GM21576 (cell line): ENCODE results near the gene PACS1.
"Not testable (repeated sequence)": the region's sequence is repeated elsewhere in the genome, so short reads cannot be mapped to it uniquely, and the experiment has no call there.

Experiments used
- ATAC-seq: cut with Tn5 transposase; IDR thresholded peaks from one replicate; pipeline ENCODE4 v1.9.1; 2021; ENCODE audit warnings: mild to moderate bottlenecking, moderate library complexity; ENCODE audit not compliant: unreplicated experiment

PACS1 gene

DNA sequence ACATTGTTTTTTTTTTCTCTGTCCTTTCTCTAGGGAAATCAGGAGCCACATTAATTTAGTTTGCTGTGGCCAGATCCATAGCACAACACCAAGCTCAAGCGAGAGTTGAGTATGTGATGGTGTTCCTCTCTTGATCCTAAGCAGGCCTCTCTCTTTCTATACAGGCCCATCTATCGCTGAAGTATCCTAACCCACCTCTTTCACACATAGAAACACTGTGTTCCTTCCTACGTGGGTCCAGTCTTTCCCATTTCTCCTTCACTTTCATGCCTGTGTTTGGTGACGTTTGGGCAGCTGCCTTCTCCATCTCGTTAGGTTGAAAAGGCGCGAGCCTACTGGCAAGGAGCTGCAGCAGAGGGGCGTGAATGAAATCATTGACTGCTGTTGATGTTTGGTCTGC, 2.4 kb downstream of the PACS1 start:
- no peak for ATAC-seq

DNA sequence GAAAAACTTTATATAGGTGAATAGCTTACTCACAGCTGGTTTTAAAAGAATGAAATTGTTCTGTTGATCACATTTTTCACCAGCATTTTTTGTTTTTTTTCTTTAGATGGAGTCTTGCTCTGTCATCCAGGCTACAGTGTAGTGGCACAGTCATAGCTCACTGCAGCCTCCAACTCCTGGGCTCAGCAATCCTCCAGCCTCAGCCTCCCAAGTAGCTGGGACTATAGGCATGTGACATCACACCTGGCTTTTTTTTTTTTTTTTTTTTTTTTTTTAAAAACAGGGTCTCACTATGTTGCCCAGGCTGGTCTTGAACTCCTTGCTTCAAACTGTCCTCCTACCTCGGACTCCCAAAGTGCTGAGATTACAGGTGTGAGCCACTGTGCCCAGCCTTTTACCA, 3.6 kb downstream of the PACS1 start:
- ATAC-seq: no peak

DNA sequence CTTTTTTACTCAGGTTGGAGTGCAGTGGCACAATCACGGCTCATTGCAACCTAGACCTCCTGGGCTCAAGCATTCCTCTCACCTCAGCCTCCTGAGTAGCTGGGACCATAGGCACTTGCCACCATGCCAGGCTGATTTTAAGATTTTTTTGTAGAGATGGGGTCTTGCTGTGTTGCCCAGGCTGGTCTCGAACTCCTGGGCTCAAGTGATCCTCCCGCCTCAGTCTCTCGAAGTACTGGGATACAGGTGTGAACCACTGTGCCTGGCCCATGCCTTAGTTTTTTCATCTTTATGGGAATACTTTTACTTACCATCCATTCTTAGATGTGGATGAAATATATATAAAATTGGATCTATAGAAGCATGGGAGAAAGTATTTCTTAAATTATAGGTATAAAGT, 5.2 kb downstream of the PACS1 start:
- no peak for ATAC-seq

DNA sequence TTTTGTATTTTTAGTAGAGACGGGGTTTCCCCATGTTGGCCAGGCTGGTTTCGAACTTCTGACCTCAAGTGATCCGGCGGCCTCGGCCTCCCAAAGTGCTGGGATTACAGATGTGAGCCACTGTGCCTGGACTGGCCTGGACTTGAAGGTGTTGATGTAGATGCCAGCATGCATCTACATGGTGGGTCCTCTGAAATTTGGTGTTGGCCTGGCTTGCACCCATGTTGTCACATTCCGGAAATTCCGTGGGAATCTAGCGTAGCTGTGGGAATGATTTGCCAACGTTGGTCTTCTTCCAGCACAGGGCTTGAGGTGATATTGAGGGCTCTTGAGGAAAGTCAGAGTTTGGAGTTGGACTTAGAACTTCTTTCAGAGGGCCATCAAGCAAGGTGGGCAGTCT, 6.5 kb downstream of the PACS1 start:
- ATAC-seq: no peak

DNA sequence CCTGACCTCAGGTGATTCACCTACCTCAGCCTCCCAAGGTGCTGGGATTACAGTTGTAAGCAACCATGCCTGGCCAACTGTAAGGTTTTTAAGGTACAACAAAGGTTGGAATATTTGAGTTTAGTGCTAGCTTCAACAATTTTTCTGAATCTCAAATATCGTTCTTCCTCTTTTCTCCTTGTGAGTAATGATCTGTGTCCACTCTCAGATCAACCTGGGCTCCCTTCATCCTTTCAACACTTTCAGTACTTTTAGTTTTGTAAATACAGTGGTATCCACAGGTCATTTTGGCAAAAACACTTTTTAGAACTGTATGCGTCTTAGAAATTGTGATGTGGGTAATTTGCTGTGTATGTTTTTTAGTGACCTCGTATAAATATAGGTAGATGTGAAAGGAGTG, 7.9 kb downstream of the PACS1 start:
- ATAC-seq: no peak

DNA sequence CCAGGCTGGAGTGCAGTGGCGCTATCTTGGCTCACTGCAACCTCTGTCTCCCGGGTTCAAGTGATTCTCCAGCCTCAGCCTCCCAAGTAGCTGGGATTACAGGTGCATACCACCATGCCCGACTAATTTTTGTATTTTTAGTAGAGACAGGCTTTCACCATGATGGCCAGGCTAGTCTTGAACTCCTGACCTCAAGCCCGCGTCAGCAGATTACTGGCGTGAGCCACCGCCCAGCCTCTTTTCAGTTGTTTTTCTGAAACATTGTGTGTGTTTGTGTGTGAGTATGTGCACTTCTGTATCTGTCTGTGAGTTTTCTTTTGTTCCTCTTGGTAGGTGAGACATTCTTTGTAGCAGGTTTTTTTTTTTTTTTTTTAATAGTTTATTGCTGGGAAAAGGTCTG, 8.9 kb downstream of the PACS1 start:
- not testable (repeated sequence) for ATAC-seq

DNA sequence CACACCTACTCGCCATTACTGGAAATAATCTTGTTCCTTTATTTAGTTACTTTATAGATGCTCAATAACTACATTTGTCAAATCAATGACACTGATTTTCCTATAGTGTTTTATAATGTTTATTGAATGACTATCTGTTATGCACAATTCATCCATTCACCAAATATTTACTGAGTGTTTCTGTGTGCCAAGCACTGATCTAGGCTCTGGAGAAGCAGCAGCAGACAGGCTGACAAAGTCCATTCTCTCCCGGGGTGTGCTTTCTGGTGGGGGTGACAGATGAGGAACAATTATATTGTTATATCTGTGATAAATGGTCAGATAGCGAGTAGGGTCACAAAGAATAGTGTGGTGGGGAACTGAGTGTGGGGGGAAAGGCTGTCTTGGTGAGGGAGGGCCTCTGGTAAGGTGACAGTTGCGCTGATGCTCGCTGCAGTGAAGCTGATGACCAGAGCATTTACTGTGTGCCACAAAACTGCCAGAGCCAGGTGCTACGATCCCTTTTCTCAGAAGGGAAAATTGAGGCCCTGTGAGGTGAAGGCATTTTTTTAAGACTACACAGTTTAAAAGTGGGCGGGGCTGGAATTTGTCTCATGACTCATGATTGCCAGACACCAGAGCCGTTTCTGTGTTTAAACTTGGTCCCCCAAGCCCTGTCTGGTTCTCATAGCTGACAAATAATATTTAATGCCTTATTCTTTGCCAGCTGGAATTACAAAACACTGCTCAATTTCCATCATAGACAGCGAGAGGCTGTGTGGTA, 10.2 kb downstream of the PACS1 start:
- no peak for ATAC-seq

DNA sequence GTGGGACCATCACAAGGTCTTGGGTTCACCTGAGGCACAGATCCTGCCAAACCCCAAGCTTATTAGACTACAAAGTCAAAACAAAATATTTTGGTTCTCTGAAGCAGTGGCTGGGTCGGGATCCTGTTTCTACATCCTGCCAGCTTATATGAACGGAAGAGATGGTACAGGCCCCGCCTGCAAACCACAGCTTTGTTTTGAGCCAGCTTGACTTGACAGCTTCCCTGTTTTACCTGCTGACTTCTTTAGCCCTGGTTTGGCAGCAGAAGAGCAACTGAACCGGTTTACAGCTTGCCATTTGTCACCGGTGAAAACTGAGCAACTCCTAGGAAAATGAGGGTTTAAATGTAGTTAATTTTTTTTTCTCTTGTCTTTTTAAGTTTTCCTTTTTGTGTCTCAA, 11.4 kb downstream of the PACS1 start:
- peak; percentile 66 for ATAC-seq

DNA sequence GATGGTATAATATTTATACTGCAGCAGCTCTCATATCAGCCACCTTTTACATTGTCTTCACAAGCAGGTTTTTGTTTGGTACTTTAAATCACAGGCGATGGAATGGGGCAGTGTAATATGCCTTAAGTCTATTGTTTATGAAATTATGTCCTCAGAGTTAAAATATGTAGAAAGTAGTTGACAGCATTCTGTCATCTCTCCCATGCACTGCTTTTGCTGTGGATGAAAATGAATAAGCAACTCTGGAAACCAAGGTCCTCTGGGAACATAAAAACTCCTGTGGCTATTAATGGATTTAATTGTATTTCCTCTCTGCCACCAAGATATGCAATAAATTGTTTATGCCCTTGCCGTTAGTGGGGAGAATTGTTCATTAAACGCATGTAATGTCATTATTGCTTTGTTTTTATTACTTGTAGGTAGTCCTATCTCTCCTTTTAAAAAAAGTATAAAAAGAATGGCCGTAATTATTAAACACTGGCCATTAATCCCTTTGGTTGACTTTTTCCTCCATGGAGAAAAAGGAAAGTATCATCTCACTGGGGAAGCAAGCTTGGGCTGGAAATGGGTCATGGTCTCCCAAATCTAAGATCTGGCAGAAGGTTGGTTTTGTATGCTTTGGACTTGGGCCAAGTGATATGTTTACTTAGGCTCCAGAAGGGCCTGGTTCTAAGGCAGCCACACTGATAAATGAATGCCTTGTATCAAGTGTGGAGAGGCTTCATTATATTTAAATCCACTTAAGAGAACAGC, 13.1 kb downstream of the PACS1 start:
- ATAC-seq: no peak

DNA sequence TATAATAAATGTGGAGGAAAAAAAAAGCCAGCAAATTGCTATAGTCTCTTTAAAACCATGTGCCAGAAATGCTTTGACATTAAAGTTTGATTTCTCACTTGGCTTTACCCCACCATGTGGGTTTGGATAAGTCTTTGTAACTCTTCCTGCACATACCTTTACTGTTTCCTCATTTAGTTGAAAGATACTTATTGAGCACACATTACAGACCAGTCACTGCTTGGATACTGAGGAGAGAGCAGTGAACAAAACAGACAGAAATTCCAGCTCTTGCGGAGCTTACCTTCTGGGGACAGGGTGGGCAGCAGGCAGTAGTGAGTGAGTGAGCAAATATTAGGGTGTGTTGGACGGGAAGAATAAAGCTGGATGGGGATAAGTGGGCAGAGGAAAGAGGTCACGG, 13.7 kb downstream of the PACS1 start:
- ATAC-seq: no peak

DNA sequence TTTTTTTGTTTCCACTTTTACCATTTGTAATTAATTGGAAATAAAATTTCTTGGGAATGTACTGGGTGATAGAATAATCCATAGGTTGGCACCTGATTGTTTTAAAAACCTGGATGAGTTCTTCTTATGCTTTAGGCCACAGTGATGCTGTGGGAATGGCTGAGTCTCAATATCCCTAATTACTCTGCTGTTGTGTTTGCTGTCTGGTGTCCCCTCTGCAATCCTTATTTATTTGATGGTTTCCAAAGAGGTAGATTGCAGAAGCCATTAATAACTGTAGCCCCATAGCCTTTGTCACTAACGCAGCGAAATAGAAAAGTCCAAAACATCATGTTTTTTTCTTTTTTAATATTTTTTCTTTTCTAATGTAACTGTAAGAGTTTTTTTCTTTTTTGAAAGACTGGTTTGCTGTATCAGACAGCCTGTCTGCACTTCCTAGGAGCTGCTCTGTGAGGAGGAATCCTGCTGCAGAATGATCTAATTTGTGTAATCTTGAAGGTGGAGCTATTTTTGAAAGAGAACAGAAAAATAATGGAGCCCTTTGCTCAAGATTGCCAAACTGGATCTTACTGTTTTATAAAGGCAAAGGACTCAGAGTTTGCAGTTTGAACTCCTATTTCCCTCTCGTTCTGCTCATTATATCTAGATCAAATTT, 14.9 kb downstream of the PACS1 start:
- no peak for ATAC-seq

DNA sequence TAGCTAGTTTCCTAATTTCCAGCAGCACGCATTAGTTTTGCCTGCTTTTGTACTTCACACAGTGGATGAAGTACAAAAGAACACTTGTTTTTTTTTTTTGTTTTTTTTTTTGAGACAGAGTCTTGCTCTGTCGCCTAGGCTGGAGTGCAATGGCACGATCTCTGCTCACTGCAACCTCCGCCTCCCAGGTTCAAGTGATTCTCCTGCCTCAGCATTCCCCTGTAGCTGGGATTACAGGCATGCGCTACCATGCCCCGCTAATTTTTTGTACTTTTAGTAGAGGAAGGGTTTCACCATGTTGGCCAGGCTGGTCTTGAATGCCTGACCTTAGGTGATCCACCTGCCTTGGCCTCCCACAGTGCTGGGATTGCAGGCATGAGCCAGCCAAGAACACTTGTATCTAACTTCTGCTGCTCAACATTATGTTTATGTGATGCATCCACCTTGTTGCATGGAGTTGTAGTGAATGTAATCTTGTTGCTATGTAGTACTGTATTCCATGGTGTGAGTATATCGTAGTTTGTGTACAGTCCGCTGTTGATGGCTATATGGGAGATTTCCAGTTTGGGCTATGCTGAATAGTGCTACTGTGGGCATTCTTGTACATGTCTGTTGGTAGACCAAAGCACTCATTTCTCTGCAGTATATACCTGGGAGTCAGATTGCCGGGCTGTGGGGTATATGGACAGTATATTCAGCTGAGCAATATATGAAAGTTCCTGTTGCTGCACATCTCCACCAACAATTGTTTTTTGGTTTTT, 17.3 kb downstream of the PACS1 start:
- no peak for ATAC-seq

DNA sequence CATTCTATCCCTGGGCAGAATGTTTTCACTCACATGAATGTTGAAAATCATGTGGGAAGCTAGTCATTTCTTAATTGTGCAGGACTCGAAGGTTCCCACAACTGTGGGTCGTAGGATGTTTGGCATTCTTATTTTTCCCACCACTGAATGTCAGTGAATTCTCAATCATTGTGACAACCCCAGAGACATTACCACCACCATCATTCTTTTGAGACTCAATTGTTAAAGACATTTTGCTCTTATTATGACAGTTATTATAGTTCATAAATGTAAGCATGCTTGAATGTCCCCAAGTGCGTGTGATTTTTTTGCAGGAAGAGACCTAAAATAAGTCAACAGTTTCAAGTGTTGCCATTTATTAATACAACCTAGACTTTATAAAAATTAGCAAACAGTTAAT, 19.0 kb downstream of the PACS1 start:
- no peak for ATAC-seq

DNA sequence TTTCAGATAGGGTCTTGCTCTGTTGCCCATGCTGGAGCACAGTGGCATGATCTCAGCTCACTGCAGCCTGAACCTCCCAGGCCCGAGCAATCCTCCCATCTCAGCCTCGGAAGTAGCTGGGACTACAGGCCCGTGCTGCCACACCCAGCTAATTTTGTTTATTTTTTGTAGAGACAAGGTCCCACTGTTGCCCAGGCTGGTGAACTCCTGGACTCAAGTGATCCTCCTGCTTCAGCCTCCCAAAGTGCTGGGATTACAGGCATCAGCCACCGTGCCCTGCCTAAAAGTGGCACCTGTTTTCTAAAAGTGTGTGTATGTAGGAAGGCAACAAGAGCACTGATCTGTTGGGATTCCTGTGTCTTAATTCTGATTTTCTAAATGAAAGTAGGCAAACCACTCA, 20.2 kb downstream of the PACS1 start:
- no peak for ATAC-seq

DNA sequence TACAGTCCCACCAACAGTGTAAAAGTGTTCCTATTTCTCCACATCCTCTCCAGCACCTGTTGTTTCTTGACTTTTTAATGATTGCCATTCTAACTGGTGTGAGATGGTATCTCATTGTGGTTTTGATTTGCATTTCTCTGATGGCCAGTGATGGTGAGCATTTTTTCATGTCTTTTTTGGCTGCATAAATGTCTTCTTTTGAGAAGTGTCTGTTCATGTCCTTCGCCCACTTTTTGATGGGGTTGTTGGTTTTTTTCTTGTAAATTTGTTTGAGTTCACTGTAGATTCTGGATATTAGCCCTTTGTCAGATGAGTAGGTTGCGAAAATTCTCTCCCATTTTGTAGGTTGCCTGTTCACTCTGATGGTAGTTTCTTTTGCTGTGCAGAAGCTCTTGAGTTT, 22.1 kb downstream of the PACS1 start:
- ATAC-seq: not testable (repeated sequence)

DNA sequence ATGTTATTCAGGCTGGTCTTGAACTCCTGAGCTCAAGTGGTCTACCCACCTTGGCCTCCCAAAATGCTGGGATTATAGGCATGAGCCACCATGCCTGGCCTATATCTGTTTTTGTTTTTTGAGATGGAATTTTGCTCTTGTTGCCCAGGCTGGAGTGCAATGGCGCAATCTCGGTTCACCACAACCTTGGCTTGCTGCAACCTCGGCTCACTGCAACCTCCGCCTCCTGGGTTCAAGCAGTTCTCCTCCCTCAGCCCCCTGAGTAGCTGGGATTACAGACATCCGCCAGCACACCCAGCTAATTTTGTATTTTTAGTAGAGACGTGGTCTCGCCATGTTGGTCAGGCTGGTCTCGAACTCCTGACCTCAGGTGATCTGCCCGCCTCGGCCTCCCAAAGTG, 29.7 kb downstream of the PACS1 start:
- not testable (repeated sequence) for ATAC-seq

DNA sequence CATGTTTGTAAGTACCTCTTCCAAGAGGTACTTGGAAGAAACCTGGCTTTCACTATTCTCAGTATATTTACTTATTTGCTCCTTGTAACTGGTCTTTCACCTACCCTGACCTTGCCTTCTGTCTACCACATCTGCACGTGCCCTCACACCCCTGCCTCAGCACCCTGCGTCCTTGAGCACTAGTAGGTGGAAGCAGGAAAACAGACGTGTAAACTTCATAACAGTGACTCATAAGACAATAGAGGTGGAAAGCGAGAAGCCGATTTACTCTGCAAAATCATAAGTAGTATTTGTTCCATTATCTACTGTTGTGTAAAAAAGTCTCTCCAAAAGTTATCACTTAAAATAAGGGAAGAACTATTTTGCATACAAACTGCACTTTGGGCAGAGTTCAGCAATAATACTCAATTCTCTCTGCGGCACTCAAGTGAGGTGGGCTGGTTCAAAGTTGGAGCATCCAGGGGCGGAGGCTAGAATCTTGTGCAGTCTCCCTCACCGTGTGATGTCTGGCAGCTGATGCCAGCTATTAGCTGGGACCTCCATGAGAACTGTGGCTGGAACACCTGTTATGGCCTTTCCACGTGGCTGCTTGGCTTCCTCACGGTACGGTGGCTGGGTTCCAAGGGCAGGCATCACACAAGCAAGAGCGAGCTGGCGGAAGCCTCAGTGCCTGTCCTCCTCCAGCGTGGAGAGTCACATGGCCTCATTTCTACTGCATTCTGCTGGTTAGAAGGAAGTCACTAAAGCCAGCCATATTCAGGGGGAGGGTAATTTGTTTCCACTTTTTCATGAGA, 30.4 kb downstream of the PACS1 start:
- ATAC-seq: peak; percentile 80

DNA sequence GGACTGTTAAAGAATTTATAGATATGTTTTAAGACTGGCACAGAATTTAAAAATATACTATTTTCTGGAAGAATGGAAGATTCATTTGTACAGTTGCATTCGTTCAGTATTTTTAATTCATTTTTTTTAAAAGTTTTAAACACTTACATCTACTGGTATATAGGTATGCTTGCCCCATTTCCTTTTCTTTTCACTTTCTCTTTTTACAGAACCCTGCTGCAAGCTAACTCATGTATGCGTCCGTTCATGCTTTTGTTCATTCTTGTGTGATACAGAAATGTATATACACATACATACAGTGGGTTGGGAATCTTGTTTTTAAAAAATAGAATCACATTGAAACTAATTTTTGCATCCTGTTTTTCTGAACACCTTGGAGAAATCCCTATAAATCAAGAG, 31.0 kb downstream of the PACS1 start:
- no peak for ATAC-seq

DNA sequence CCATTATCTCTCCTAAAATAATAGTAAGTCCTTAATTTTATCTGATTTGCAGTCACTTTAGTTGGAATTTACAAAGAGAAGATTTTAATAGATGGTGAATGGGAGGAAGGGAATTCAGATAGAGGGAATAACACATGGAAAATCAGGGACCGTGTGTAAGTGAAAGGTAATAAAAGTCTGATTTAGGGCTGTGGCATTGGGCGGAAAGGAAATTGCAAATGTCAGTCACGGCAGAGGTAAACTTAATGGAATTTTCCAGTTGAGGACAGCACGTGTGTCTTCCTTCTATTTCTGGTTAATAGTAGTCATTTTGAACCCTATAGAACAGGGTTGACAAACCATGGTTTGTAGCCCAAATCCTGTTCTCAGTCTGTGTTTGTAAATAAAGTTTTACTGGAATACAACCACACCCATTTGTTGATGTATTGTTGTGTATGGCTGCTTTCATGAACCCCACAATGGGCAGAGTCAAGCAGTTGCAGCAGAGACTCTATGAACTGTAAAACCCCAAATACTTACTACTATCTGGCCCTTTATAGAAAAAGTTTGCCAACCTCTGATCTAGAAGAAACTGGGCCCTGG, 34.1 kb downstream of the PACS1 start:
- ATAC-seq: no peak
